Non-pigmented ciliary epithelial cell (primary cell): ENCODE measurements around the gene PRPF38B.
"Not testable (repeated sequence)": the region's sequence is repeated elsewhere in the genome, so short reads cannot be mapped to it uniquely, and the experiment has no call there.

Source experiments
- DNase-seq: peaks from one replicate; pipeline ENCODE4 v3.0.0-alpha.2; 2010; ENCODE audit warnings: low read depth

The PRPF38B gene

GRCh38 chr1:108679586-108680213 is 12.4 kb upstream of the PRPF38B start:
- DNase-seq = no peak

- DNase-seq = not testable (repeated sequence)
Observed at GRCh38 chr1:108681701-108682100, 10.4 kb upstream of the PRPF38B start.

- no peak for DNase-seq
Observed at GRCh38 chr1:108685529-108685928, 6.6 kb upstream of the PRPF38B start.

GRCh38 chr1:108686614-108687313 is 5.3 kb upstream of the PRPF38B start:
- DNase-seq = no peak

GRCh38 chr1:108691128-108691941 is 775 bp upstream of the PRPF38B start:
- DNase-seq = no peak

- DNase-seq = no peak
Observed at GRCh38 chr1:108692724-108693655, 880 bp downstream of the PRPF38B start.

- DNase-seq = no peak
Observed at GRCh38 chr1:108695535-108695934, 3.4 kb downstream of the PRPF38B start.

GRCh38 chr1:108699375-108700332 is 7.5 kb downstream of the PRPF38B start:
- DNase-seq = no peak

- DNase-seq = no peak
Observed at GRCh38 chr1:108701176-108701849, 9.2 kb downstream of the PRPF38B start.

GRCh38 chr1:108702109-108702508 is 10.0 kb downstream of the PRPF38B start:
- DNase-seq = not testable (repeated sequence)

GRCh38 chr1:108703939-108704338 is 11.8 kb downstream of the PRPF38B start:
- DNase-seq = no peak

- no peak for DNase-seq
Observed at GRCh38 chr1:108704496-108704895, 12.4 kb downstream of the PRPF38B start.

- DNase-seq = no peak
Observed at GRCh38 chr1:108706643-108707042, 14.5 kb downstream of the PRPF38B start.

GRCh38 chr1:108708691-108709660 is 16.9 kb downstream of the PRPF38B start:
- DNase-seq = no peak

GRCh38 chr1:108712606-108713150 is 20.6 kb downstream of the PRPF38B start, which contains the start of gene FNDC7:
Gene FNDC7, plus strand, starts transcription at chr1:108712908. Its CDS starts 26 bp downstream, at chr1:108712934.
- DNase-seq = no peak

GRCh38 chr1:108715932-108716331 is 23.8 kb downstream of the PRPF38B start:
- DNase-seq = no peak

GRCh38 chr1:108716437-108717230 is 24.5 kb downstream of the PRPF38B start:
- DNase-seq = no peak
